ENCODE measurements around the gene FIZ1.
"Not testable (repeated sequence)": the region's sequence is repeated elsewhere in the genome, so short reads cannot be mapped to it uniquely, and the experiment has no call there.

Gene FIZ1

DNA sequence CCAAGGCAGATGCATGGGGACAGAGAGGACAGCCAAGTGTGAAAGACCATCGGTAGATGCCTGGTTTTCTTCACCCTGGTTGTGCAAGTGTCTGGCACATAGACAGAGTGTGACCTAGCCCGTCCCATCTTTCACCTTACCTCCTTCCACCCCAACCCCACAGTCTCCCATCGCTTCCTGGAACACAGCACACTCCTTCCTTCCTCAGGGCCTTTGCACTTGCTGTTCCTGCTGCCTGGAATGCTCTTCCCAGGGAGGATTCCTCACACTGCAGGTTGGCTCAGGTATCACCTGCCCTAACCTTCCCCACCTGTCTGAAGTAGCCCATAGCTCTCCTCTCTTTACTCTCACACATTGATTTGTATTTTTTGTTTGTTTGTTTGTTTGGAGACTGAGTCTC, 3.0 kb downstream of the FIZ1 start:
- DNase-seq (ENCODE audit: low read depth, low spot score), result no peak

DNA sequence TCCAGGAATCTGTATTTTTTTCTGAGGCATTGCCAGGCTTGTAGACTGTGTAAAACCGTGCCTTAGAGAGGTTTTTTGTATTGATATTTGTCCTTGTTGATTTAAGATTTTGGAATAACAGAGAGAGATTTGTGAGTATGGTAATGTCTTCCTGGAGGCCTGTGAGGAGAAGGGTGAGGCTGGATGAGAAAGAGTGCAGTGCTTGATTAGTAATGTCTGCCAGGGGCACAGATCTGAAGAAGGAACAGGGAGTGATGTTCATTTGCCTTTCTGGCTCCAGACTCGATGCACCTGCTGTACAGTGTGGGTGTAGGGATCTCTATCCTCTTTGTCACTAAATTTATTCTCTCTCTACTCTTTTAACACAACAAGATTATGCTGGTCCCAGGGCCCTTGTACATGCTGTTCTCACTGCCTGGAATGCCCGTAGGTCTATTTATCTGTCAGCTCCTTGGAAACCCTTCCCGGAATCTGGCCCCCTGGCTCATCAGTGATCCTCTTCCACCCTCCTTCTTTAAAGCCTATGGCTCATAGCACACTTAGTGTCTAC, 4.2 kb downstream of the FIZ1 start:
- no peak for DNase-seq (ENCODE audit: low read depth, low spot score)

DNA sequence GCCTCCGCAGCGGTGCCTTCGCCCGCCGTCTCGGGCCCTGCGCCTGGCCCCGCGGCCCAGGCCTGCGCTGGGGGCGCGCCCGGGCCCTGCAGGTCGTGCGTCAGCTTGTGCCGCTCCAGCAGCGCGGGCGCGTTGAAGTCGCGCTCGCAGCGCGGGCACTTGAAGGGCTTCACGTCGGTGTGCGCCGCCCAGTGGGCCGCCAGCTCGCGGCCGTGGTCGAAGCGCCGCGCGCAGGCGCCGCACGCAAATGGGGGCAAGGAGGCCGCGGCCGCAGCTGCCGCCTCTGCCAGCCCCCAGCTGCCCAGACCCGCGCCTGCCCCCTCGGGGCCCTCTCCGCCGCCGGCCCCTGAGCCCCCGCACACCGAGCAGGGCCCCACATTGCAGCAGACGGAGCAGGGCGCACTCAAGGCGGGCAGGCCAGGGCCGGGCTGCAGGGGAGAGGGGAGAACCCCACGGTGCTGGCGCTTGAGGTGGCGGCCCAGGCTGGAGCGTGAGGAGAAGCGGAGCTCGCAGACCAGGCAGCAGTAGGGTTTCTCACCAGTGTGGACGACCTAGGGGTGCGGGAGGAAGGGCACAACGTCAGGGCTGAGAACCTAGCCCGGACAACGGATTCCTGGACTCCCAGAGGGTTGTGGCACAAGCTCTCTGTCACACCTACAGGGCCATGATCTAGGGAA, 6.1 kb downstream of the FIZ1 start:
- DNase-seq (ENCODE audit: low read depth, low spot score), result no peak

DNA sequence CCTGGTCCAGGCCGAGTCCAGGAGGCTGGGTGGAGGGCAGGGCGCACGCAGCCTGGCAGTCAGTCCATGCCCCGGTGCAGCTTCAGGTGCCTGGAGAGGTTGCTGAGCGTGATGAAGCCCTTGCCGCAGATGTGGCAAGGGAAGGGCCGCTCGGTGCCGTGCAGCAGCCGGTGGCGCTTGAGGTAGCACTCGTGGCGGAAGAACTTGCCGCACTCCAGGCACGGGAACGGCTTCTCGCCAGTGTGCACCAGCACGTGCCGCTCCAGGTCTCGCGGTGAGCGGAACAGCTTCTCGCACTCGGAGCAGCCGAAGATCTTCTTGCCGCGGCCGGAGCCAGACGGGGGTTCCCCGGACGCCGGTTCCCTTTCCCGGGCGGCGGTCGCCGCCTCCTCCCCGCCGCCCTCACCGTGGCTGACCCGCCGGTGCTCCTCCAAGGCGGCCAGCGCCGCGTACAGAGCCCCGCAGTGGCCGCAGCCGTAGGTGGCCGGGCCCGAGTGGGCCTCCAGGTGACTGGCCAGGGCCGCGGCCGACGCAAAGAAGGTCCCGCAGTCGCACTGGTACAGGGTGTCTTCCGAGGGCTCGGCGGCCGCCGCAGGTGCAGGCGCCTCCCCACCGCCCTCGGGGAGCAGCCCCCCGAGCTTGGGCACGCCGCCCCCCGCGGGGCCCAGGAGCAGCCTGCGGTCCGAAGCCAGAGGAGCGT, 6.8 kb downstream of the FIZ1 start:
- DNase-seq (ENCODE audit: low read depth, low spot score), result no peak

DNA sequence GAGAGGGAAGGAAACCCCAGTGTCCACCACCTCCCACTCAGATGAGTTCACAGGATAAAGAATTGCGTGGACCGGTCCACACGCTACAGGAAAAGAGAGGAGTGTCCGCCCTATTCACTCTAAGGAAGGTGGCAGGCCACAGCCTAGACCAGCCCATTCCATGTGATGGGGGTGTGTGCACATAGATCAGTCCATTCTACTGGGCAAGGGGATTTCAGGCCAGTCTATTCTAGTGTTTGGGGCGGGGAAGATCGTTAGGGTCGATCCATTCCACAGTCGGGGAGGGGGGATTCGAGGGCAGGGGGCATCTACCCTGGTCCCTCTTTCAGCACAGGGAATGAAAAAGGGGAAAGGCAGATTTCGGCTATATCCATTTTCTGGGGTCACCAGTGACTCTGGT, 7.8 kb downstream of the FIZ1 start:
- DNase-seq (ENCODE audit: low read depth, low spot score), result no peak

DNA sequence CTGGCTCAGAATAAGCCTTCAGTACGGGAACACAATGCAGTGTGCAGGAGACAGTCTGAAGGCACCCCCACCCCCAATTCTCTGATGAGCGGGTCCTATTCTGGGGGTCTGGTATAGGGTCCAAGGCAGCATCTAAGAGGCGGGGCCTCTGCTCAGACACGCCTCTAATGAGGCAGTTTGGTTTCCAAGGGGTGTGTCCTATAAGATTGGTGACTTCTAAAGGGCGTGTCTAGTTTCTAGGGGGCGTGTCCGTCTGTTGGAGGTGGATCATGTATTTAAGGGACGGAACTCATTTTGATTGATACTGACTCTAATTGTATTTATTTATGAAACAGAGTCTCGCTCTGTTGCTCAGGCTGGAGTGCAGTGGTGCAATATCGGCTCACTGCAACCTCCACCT, 8.7 kb downstream of the FIZ1 start:
- DNase-seq (ENCODE audit: low read depth, low spot score), result no peak

DNA sequence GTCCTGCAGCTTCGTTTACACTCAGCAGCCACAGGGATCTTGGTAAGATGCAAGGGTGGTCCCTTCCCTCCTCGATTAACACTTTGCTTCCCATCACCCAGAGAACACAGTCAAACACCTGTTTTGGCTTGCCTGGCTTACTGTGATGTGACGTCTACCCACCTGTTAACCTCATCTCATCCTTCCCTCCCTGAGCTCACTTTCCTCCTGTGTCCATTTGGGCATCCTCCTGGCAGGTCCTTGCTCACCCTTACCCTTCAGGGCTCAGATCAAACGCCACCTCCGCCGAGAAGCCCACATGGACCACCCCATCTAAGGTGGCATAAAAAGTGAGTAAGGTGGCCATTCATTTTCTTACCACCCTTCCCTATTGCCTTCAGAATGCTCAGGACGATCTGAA, 9.2 kb downstream of the FIZ1 start:
- DNase-seq (ENCODE audit: low read depth, low spot score), result no peak

DNA sequence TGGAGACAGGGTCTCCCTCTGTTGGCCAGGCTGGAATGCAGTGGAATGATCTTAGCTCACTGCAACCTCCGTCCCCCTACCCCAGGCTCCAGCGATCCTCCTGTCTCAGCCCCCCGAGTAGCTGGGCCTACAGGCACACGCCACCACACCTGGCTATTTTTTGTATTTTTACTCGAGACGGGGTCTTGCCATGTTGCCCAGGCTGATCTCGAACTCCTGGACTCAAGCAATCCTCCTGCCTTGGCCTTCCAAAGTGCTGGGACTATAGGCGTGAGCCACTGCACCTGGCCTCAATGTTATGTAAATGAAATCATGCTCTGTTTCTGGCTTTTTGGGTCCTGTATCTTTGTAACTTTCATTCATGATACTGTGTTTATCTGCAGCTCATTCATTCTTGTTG, 10.6 kb downstream of the FIZ1 start:
- DNase-seq (ENCODE audit: low read depth, low spot score), result no peak

DNA sequence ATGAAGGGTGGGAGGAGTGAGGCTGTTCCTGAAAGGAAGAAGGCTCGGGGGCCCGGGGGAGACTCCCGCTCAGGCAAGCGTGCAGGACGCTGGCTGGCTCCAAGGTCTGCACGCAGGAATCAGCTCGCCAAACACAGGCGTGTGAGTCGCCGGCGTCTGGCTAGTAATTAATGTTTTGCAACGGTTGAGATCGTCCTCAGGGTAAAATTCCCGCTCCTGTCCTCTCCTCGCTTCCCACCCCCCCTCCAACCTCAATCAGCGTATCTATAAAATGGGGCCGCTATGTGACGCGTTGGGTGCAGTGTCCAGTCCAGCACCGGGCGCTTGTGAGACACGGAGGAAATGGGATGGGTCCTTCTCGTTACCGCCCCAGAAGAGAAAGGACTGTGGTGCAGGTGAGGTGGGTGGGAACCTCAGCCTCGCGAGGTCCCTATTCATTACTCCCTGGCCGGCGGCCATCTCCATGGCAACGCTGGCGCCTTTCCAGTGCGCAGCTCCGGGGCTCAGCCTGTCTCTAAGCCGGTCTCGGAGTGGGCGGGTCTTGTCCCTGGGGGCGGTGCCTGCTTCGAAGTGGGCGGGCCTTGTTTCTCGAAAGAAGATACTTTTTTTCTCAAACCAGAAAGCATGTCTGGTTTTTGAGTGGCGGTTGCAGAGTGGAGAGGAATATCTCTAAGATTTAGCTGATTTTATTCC, 12.2 kb downstream of the FIZ1 start:
- no peak for DNase-seq (ENCODE audit: low read depth, low spot score)

DNA sequence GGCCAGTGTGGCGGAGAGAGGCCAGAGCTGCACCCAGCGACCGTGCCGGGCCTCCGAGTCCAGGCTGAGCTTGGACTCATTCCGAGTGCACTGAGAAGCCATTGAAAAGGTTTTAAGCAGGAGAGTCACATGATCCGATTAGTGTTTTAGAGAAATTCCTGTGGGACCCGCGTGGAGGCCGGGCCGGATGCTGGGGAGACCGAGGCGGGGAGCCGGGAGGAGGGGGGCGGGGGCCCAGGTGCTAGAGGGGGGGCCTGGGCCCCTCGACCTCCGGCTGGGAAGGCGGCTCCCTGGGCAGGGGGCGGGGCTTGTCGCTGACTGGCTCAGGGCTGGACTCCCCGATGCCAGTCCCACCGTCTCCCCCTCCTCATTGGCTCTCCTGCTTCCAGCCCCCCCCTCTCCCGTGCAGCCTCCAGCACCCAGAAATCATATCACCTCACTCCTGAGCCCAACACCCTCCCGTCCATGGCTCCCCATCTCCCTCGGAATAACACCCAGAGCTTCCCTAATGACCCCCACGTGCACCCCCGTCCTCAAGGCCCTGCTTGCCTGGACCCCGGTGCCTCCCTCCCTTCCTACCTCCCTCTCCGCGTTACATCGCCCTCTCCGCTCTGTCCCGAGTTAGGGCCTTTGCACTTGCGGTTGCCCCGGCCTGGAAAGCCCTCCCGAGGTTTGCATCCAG, 13.5 kb downstream of the FIZ1 start:
- DNase-seq (ENCODE audit: low read depth, low spot score), result no peak

DNA sequence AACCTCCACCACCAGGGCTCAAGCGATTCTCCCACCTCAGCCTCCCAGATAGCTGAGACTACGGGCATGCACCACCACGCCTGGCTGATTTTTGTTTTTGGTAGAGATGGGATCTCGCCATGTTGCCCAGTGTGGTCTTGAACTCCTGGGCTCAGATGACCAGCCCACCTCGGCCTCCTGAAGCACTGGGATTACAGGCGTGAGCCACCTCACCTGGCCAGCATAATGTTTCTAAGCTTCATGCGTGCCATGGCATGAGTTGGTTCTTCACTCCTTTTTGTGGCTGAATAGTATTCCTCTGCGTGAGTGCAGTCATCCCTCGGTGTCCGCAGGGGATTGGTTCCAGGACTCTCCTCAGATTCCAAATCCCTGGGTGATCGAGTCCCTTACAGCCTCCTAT, 14.4 kb downstream of the FIZ1 start:
- DNase-seq (ENCODE audit: low read depth, low spot score), result no peak

DNA sequence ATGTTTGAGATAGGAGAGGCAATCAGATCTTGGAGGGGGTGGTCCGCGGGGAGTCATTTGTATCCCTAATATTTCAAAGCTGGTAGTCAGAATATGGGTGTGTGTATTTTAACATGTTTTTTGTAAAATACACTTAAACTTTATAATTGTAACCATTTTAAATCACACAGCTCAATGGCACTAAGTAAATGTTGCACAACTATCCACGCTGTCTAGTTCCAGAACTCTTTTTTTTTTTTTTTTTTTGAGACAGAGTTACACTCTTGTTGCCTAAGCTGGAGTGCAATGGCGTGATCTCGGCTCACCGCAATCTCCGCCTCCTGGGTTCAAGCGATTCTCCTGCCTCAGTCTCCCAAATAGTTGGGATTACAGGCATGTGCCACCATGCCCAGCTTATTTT, 15.4 kb downstream of the FIZ1 start:
- DNase-seq (ENCODE audit: low read depth, low spot score), result not testable (repeated sequence)

DNA sequence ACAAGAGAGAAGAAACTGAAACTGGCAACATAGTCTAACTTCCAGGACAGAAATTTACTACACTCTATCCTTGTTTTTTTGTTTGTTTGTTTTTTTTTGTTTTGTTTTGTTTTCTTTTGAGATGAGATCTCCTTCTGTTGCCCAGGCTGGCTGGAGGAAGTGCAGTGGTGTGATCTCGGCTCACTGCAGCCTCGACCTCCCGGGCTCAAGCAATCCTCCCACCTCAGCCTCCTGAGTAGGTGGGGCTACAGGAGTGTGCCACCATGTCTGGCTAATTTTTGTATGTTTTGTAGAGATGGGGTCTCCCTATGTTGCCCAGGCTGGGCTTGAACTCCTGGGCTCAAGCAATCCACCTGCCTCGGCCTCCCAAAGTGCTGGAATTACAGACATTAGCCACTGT, 17.0 kb downstream of the FIZ1 start:
- DNase-seq (ENCODE audit: low read depth, low spot score), result not testable (repeated sequence)

DNA sequence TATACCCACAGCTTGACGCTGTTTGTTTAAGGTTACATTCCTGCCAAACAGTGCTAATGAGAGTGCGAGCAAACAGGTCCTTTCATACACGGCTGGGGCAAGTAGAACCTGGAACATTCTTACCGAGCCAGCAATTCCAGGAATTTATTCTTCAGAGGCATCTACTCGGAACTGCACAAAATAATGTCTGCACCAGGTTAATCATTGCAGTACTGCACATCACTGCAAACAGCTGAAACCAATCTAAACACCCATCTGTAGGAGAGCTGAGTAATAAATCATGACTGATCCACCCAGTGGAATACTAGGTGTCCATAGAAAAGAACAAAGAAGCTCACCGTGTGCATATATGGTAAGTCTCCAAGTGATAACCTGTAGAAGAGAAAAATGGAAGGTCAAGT, 17.5 kb downstream of the FIZ1 start:
- DNase-seq (ENCODE audit: low read depth, low spot score), result no peak

DNA sequence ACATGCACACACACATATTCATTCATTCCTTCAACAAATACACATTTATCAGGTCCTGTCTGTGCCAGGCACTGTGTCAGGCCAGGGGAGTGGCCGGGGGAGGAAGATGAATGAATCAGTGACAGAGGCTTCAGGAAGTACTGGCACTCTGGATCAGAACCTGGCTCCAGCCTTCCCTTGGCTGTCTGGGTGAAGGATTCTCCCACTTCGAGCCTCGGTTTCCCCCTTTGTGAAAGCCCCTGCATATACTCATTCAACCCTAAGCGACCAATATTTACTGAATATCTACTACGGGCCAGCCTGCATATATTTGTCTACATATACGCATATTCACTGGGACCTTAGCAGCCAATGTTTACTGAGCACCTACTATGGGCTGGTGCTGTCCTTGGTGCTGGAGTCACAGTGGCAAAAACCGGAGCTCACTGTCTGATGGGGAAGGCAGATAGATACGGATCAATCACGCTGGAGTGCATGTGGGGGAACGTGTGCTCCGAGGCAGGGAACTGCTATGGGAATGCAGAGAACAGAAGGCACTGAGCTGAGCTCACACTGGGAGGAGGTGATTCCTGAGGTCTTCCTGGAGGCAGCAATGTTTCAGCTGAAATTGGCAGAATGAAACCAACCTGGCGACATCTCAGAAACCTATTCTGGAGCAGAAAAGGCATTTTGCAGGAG, 18.0 kb downstream of the FIZ1 start:
- no peak for DNase-seq (ENCODE audit: low read depth, low spot score)

DNA sequence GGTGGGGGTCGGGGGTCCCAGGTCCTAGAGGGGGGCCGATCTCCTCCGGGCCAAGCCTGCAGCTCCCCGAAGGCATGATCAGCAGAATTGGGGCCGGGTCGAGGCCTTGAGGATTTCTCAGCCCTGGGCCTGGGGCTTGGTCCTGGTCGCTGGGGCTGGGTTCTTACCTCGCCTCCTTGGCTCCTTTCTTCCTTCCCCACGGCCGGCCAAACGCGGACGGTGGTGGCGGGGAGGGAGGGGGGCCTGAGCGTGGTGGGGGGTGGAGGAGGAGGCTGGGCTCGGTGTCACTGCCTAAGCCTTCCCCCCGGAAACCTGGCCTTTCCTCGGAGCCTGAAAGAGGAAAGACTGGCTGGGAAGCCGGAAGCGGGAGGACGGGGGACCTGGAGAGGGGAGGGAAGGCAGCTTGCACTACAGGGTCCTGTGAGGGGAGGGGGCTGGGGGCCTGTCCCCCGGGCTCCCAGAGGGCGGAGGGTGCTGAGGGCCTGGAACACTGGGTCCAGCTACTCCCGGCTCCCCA, 18.6 kb downstream of the FIZ1 start, which contains the start of gene ZNF579:
Gene ZNF579, minus strand, starts transcription at position 221 of the 517 bp plus-strand sequence. CDS start 1,209 bp downstream, outside the sequence.
- no peak for DNase-seq (ENCODE audit: low read depth, low spot score)

DNA sequence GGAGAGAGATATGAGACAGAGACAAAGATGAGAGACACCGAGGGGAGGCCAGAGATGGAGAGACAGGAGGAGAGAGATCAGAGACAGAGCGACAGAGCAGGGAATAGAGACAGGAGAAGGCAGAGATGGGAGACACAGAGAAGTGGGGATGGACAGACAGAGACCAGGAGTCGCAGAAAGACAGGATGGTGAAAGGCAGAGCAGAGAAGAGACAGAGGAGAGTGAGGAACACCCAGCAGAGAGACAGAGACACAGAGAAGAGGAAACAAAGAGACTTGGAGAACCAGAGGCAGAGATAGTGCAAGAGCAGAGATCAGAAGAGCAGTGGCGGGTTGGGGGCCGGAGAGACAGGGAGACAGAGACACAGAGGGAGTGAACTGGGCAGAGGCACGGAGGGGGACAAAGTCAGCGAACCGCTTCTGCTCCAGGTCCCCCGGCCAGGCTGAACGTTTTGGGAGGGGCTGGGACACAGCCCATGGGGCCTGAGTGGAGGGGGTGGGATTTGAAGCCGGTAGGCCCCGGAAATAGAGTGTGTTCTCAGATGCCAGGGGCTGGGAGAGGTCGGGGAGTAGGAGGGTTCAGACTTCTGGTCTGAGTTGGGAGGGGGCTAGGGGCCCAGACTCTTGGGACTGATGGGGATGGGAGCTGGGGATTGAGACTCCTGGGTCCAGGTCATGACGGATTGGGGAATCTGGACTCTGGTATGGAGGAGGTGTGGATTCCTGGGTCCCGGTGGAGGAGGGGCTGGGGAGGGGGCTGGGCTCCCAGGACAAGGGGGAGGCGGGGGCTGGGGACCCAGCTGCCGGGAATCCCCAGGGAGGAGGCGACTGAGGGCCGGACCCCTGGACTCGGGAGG, 19.3 kb downstream of the FIZ1 start:
- DNase-seq (ENCODE audit: low read depth, low spot score), result no peak

DNA sequence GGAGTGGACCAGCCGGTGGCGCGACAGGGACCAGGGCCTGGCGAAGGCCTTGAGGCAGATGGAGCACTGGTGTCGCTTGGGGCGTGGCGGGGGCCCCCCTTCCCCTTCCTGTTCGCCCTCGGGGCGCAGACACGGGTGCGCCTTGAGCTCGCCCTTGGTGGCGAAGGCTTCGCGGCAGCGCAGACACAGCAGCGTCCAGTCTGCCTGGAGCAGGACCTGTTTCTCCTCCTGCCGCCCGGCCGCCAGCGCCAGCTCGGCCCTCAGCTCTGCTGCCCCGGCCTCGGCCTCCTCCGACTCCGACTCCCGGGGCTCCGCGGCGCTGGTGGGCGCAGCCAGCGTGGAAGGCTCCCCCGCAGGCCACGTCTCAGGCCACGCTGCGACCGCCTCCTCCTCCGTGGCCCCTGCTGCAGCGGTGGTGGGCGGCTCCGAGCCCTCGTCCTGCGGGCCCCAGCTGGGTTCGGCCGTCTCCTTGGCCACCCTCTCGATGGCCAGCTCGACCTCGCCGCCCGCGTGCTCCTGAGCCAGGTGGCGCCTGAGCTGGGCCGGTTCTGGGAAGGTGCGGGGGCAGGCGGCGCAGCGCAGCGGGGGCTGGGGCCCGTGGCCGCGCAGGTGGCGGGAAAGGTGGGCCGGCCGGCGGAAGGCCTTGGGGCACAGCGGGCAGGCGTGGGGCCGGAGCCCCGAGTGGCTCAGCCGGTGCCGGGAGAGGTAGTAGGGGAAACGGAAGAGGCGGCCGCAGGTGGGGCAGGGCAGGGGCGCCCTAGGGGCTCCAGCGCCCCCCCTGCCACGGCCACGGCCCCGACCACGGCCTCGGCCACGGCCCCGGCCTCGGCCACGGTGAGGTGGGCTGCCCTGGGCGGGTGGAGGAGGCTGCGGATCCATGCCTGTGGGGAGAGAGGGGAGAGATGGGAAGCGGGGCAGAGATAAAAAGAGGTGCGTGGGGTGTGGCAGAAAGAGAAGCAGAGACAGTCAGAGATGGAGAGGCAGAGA, 20.3 kb downstream of the FIZ1 start:
- DNase-seq (ENCODE audit: low read depth, low spot score), result no peak
